H1 (cell line): Measurements from ENCODE around the gene SPATA33. TPM values are rescaled to one million over a fixed set of nuclear protein-coding genes. Genes with fewer than 3 reads are reported as not detected.
"Not testable (repeated sequence)": the region's sequence is repeated elsewhere in the genome, so short reads cannot be mapped to it uniquely, and the experiment has no call there.

ENCODE experiments used
- CTCF ChIA-PET: fragments of 300-600 bp; sonication (Branson Sonifier 250); formaldehyde crosslinking; loops from one replicate; lab custom pipeline; 2021; ENCODE audit not compliant: partially characterized antibody; lab: Charles Lee
- POLR2A ChIA-PET: fragments of 300-600 bp; sonication (Branson Sonifier 250); formaldehyde crosslinking; loops from one replicate; lab custom pipeline; 2021; ENCODE audit warnings: inconsistent platforms; ENCODE audit not compliant: partially characterized antibody; lab: Charles Lee
- DNase-seq, 2 experiments: peaks; one replicate each; pipeline versions ENCODE4 v3.0.0 to v3.0.0-alpha.2; 2010 to 2022; ENCODE audit warnings: low spot score in 2 of 2, low read depth in 1 of 2, mixed read lengths in 1 of 2
- FAIRE-seq: peaks from 2 replicates; lab custom pipeline; 2011; peaks lifted over from hg19 to GRCh38; lab: Jason Lieb, UNC
- H2AFZ ChIP-seq: 2 replicates; pipeline ENCODE4 v1.8.1; 2012; ENCODE audit warnings: low read length, inconsistent platforms
- H2AK5ac ChIP-seq: 2 replicates; pipeline ENCODE4 v1.6.1; 2013; ENCODE audit warnings: low read depth, low read length
- H2BK120ac ChIP-seq: replicated peaks from 2 replicates; pipeline ENCODE3; 2013; ENCODE audit warnings: low read depth, low read length, inconsistent platforms
- H2BK12ac ChIP-seq: 2 replicates; pipeline ENCODE4 v1.6.1; 2013; ENCODE audit warnings: low read depth, low read length
- H2BK15ac ChIP-seq: 2 replicates; pipeline ENCODE4 v1.6.1; 2013; ENCODE audit warnings: low read length
- H2BK20ac ChIP-seq: 2 replicates; pipeline ENCODE4 v1.6.1; 2013; ENCODE audit warnings: low read length
- H2BK5ac ChIP-seq: 2 replicates; pipeline ENCODE4 v1.6.1; 2013; ENCODE audit warnings: low read depth, low read length
- H3K14ac ChIP-seq: 2 replicates; pipeline ENCODE4 v1.6.1; 2013; ENCODE audit warnings: inconsistent platforms; ENCODE audit not compliant: insufficient read length
- H3K18ac ChIP-seq: 2 replicates; pipeline ENCODE4 v1.6.1; 2013; ENCODE audit warnings: low read length; ENCODE audit errors: extremely low read depth
- H3K23ac ChIP-seq: 2 replicates; pipeline ENCODE4 v1.6.1; 2013; ENCODE audit warnings: inconsistent platforms; ENCODE audit not compliant: insufficient read length
- H3K23me2 ChIP-seq: 2 replicates; pipeline ENCODE4 v1.6.1; 2013; ENCODE audit warnings: low read depth, low read length
- H3K27ac ChIP-seq: 2 replicates; pipeline ENCODE4 v1.6.1; 2011; ENCODE audit warnings: low read depth, low read length, inconsistent platforms
- H3K27me3 ChIP-seq, 4 experiments: replicated peaks in 1 of 4; 1 replicate in 1 of 4; 2 replicates in 3 of 4; pipeline versions ENCODE4 v1.6.1 to v1.8.1; 2011 to 2013; ENCODE audit warnings: low read length in 3 of 4, mild to moderate bottlenecking in 3 of 4, inconsistent platforms in 2 of 4, mixed read lengths in 2 of 4, moderate library complexity in 1 of 4; ENCODE audit not compliant: control insufficient read depth in 3 of 4, insufficient read depth in 3 of 4; ENCODE audit errors: extremely low read depth in 1 of 4
- H3K36me3 ChIP-seq, 4 experiments: 2 replicates each; pipeline versions ENCODE4 v1.6.1 to v1.8.1; 2011 to 2013; ENCODE audit warnings: mild to moderate bottlenecking in 4 of 4, low read length in 3 of 4, moderate library complexity in 2 of 4, control low read depth in 1 of 4, inconsistent platforms in 1 of 4; ENCODE audit not compliant: insufficient read depth in 4 of 4, control insufficient read depth in 2 of 4
- H3K4ac ChIP-seq: replicated peaks from 2 replicates; pipeline ENCODE3; 2013; ENCODE audit warnings: low read length, low read depth, mixed read lengths, inconsistent platforms; ENCODE audit not compliant: insufficient read length
- H3K4me1 ChIP-seq, 4 experiments: replicated peaks in 1 of 4; 1 replicate in 1 of 4; 2 replicates in 3 of 4; pipeline versions ENCODE4 v1.6.1 to v1.8.1; 2011 to 2013; ENCODE audit warnings: low read length in 3 of 4, inconsistent platforms in 2 of 4, mixed read lengths in 1 of 4; ENCODE audit not compliant: insufficient read depth in 4 of 4, control insufficient read depth in 3 of 4
- H3K4me2 ChIP-seq, 2 experiments: 2 replicates each; pipeline versions ENCODE4 v1.6.1 to v1.8.1; 2011 to 2013; ENCODE audit warnings: low read depth in 2 of 2, low read length in 2 of 2, control low read depth in 1 of 2, inconsistent platforms in 1 of 2, mild to moderate bottlenecking in 1 of 2; ENCODE audit not compliant: insufficient read depth in 1 of 2
- H3K4me3 ChIP-seq, 4 experiments: fragments of 200-600, 300-600 bp in 1 of 4; sonication (generic), shearing (Covaris generic), sonication (Bioruptor Twin) in 1 of 4; 2 replicates each; pipeline versions ENCODE4 v1.5.1 to v1.8.1; 2011 to 2016; ENCODE audit warnings: low read length in 4 of 4, low read depth in 3 of 4, control low read depth in 2 of 4, inconsistent platforms in 2 of 4, mild to moderate bottlenecking in 2 of 4, mixed read lengths in 1 of 4, moderate library complexity in 1 of 4; ENCODE audit not compliant: insufficient read depth in 2 of 4; ENCODE audit errors: extremely low read depth in 1 of 4
- H3K56ac ChIP-seq: replicated peaks from 2 replicates; pipeline ENCODE3; 2013; ENCODE audit warnings: low read depth, mild to moderate bottlenecking, mixed read lengths, low read length, inconsistent platforms; ENCODE audit not compliant: insufficient read length
- H3K79me1 ChIP-seq: 2 replicates; pipeline ENCODE4 v1.6.1; 2013; ENCODE audit warnings: low read depth, low read length, control low read depth
- H3K79me2 ChIP-seq, 2 experiments: 2 replicates each; pipeline versions ENCODE4 v1.6.1 to v1.8.1; 2012 to 2013; ENCODE audit warnings: low read length in 2 of 2, mild to moderate bottlenecking in 2 of 2, inconsistent platforms in 1 of 2; ENCODE audit not compliant: insufficient read depth in 2 of 2, control insufficient read depth in 1 of 2
- H3K9ac ChIP-seq, 4 experiments: replicated peaks in 1 of 4; 1 replicate in 1 of 4; 2 replicates in 3 of 4; pipeline versions ENCODE4 v1.6.1 to v1.8.1; 2011 to 2013; ENCODE audit warnings: low read depth in 3 of 4, low read length in 3 of 4, control low read depth in 2 of 4, mild to moderate bottlenecking in 2 of 4, moderate library complexity in 2 of 4, inconsistent platforms in 1 of 4; ENCODE audit errors: extremely low read depth in 1 of 4
- H3K9me3 ChIP-seq, 2 experiments: 2 replicates each; pipeline versions ENCODE4 v1.6.1 to v1.8.1; 2012 to 2013; ENCODE audit warnings: mild to moderate bottlenecking in 2 of 2, moderate library complexity in 2 of 2, control low read depth in 1 of 2, inconsistent platforms in 1 of 2, low read depth in 1 of 2, low read length in 1 of 2, mixed read lengths in 1 of 2; ENCODE audit not compliant: insufficient read depth in 2 of 2
- H4K20me1 ChIP-seq, 2 experiments: replicated peaks in 1 of 2; 2 replicates each; pipeline versions ENCODE3 to v1.8.1; 2011 to 2013; ENCODE audit warnings: inconsistent platforms in 2 of 2, low read length in 2 of 2, mild to moderate bottlenecking in 1 of 2; ENCODE audit not compliant: insufficient read depth in 2 of 2, control insufficient read depth in 1 of 2
- H4K5ac ChIP-seq: 2 replicates; pipeline ENCODE4 v1.6.1; 2013; ENCODE audit warnings: low read length, low read depth, mixed read lengths, inconsistent platforms; ENCODE audit not compliant: insufficient read length
- H4K8ac ChIP-seq: 2 replicates; pipeline ENCODE4 v1.8.0; 2013; ENCODE audit warnings: mild to moderate bottlenecking, moderate library complexity, low read length, inconsistent platforms; ENCODE audit not compliant: insufficient read depth; ENCODE audit errors: extremely low read depth
- H4K91ac ChIP-seq: replicated peaks from 2 replicates; pipeline ENCODE3; 2013; ENCODE audit warnings: low read length, mixed read lengths, inconsistent platforms; ENCODE audit not compliant: insufficient read length
- HDAC2 ChIP-seq, 2 experiments: fragments of 300-600 bp in 1 of 2; sonication (generic) in 1 of 2; IDR thresholded peaks; 2 replicates each; pipeline ENCODE4 v1.6.1; 2011 to 2012; ENCODE audit warnings: low read depth in 2 of 2, low read length in 2 of 2, mild to moderate bottlenecking in 2 of 2, moderate library complexity in 2 of 2, borderline replicate concordance in 1 of 2, inconsistent platforms in 1 of 2
- MAFK ChIP-seq: IDR thresholded peaks from 2 replicates; pipeline ENCODE4 v1.6.1; 2012; ENCODE audit warnings: low read depth, mild to moderate bottlenecking, improper control_type of control experiment, low read length
- NANOG ChIP-seq: IDR thresholded peaks from 2 replicates; pipeline ENCODE4 v1.6.1; 2011; ENCODE audit warnings: low read length, low read depth, mild to moderate bottlenecking, inconsistent platforms; ENCODE audit not compliant: insufficient read depth, poor library complexity, severe bottlenecking
- POU5F1 ChIP-seq: IDR thresholded peaks from 2 replicates; pipeline ENCODE4 v1.6.1; 2011; ENCODE audit warnings: low read depth, mild to moderate bottlenecking, low read length, moderate library complexity
- SP2 ChIP-seq: IDR thresholded peaks from 2 replicates; pipeline ENCODE4 v1.6.1; 2012; ENCODE audit warnings: mild to moderate bottlenecking, low read length, inconsistent platforms
- TAF7 ChIP-seq: optimal IDR thresholded peaks from 2 replicates; pipeline ENCODE3; 2011; ENCODE audit warnings: low read depth, mild to moderate bottlenecking, inconsistent platforms, low read length, moderate library complexity, borderline replicate concordance
- YY1 ChIP-seq: IDR thresholded peaks from 2 replicates; pipeline ENCODE4 v1.6.1; 2011; ENCODE audit warnings: low read depth, mild to moderate bottlenecking, low read length
- WGBS, 2 experiments: shearing (Covaris generic) in 1 of 2; methylation state at CpG; one replicate each; pipeline versions ENCODE4 v1.1.6 to v1.1.7; 2013 to 2015; ENCODE audit warnings: low lambda C conversion rate in 2 of 2, mixed read lengths in 2 of 2, inconsistent platforms in 1 of 2, low coverage in 1 of 2, missing lambda C conversion rate in 1 of 2; ENCODE audit not compliant: insufficient replicate concordance in 2 of 2, insufficient coverage in 1 of 2, insufficient read length in 1 of 2; ENCODE audit errors: extremely low coverage in 1 of 2, missing lambda C conversion rate in 1 of 2; 5-methylcytosine and 5-hydroxymethylcytosine counted together
- polyA plus RNA-seq, 7 experiments: library from polyadenylated mRNA; depleted of rRNA in 3 of 7; stranded (reverse) in 5 of 7; unstranded in 2 of 7; fragments of >200 nt in 5 of 7; fragments of 200-250 nt in 2 of 7; gene quantifications; 1 replicate in 5 of 7; 2 replicates in 1 of 7; 4 replicates in 1 of 7; pipeline versions ENCODE4 v1.2.1 to v1.2.3, GENCODE V29; 2011 to 2013; ENCODE audit warnings: missing spikeins in 2 of 7, mixed read lengths in 2 of 7
- total RNA-seq: library from RNA; stranded (reverse); fragmentation: NEBNext Ultra II Directional; extraction: Animal tissue kit (Norgen Biotek cat#: 25700); gene quantifications from 2 replicates; pipeline ENCODE4 v1.2.1, GENCODE V29; 2021

The SPATA33 gene
- total and polyA plus RNA-seq, 2 of the 8 experiments (the other 6 are each of a cell fraction or from before 2014, with no cell fraction given), result 5.4 to 16.9 TPM

DNA sequence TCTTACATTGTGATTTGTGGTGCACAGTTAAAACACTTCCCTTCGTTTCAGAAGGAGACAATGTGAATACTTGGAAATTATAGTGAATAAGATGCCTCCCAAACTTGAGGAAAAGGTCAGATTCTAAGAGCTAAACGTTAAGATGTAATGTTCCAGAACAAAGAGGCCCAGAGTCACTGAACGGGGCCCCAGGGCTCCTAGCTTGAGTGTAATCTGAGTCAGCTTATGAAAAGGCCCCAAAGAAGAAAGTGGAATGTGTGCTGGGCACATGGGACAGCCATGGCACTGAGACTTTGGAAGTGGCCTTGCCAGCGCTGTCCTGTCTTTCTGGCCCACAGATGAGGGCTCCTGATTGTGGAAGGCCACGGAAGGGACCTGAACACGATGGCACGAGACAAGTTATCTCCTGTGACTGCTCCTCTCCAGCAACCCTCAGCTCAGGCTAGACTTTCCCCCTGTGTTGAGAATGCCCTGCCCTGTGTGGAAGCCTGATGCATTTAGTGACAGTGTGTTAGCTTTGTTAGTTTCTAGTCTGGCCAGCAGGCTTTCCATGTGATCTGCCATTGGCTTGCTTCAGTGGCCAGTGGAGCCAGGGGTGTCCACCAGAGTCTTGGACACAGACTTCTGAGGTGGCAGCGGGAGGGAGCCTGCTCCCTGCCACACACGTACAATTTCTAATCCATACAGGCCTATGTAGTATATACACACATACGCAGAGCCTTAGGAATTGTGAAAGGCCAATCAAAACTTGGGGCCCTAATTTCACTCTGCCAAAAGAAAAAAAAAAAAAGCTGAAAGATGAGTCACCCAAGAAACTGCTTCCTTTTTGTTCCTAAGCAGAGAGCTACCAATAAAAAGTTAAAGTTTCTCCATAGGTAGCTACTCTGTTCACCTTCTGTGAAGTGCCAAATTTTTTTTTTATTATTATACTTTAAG lies 13.1 kb downstream of the SPATA33 start (continued):
- TF ChIP-seq HDAC2 (IDR thresholded peaks at IDR 0.05; ENCODE audit: borderline replicate concordance in 1 of 2, low read depth in 2 of 2, low read length in 2 of 2) (no peak), NANOG (no peak), TAF7 (no peak), POU5F1 (no peak), YY1 (no peak), MAFK (no peak), SP2 (no peak)

DNA sequence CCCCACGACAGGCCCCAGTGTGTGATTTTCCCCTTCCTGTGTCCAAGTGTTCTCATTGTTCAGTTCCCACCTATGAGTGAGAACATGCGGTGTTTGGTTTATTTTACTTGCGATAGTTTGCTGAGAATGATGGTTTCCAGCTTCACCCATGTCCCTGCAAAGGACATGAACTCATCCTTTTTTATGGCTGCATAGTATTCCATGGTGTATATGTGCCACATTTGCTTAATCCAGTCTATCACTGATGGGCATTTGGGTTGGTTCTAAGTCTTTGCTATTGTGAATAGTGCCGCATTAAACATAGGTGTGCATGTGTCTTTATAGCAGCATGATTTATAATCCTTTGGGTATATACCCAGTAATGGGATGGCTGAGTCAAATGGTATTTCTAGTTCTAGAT lies 13.9 kb downstream of the SPATA33 start:
- H3K4me3 ChIP-seq, H3K18ac ChIP-seq, H3K14ac ChIP-seq, H2AFZ ChIP-seq, H3K4me2 ChIP-seq, H2BK12ac ChIP-seq, H3K56ac ChIP-seq, H3K9ac ChIP-seq, H3K27me3 ChIP-seq, H3K79me2 ChIP-seq, H3K23ac ChIP-seq, H3K79me1 ChIP-seq, FAIRE-seq, H2BK120ac ChIP-seq, H3K4ac ChIP-seq, H4K20me1 ChIP-seq, H3K4me1 ChIP-seq, H2BK15ac ChIP-seq, H3K27ac ChIP-seq, H4K8ac ChIP-seq, H2BK20ac ChIP-seq, DNase-seq, H3K23me2 ChIP-seq, H3K36me3 ChIP-seq, H4K5ac ChIP-seq, H2BK5ac ChIP-seq, H4K91ac ChIP-seq, H2AK5ac ChIP-seq: not testable (repeated sequence)
- peaks cover 8 to 11% of the 10 kb centered on the region in 2 experiments; a peak in 2 of 4 replicates for H3K9me3 ChIP-seq
- ChIA-PET CTCF (interaction anchor here (0.6 to 1.9 kb wide), 5 partner anchors 12 to 411 kb away, joined by 3 to 11 read pairs (median 5); partner anchors contain the start of gene CDK10), POLR2A (interaction anchor here (1.4 kb wide), 1 partner anchor 14 kb away, joined by 3 read pairs; the partner anchor contains the start of genes CHMP1A and SPATA33)
- 84% methylated on average over 3 of the region's 4 CpGs; no CpG with 5 or more reads in 1 of the 2 experiments for WGBS, 2 experiments
